HFFc6 (cell line): ENCODE data around the gene OARD1. TPM values are rescaled to one million over a fixed set of nuclear protein-coding genes. Genes with fewer than 3 reads are reported as not detected.

Experiments
- DNase-seq: peaks from one replicate; pipeline ENCODE4 v3.0.0-alpha.2; 2018
- H3K27ac Mint-ChIP-seq: 2 replicates; pipeline ENCODE4 v1.8.0; 2020; ENCODE audit warnings: mild to moderate bottlenecking, mixed read lengths
- H3K27me3 Mint-ChIP-seq: 2 replicates; pipeline ENCODE4 v1.8.0; 2021; ENCODE audit warnings: mild to moderate bottlenecking, moderate library complexity, mixed read lengths; ENCODE audit not compliant: insufficient read depth
- H3K36me3 Mint-ChIP-seq: 2 replicates; pipeline ENCODE4 v1.8.0; 2021; ENCODE audit warnings: low read depth, mixed read lengths
- H3K4me1 Mint-ChIP-seq: 2 replicates; pipeline ENCODE4 v1.8.0; 2020; ENCODE audit warnings: low read depth, mixed read lengths
- H3K4me3 Mint-ChIP-seq: 2 replicates; pipeline ENCODE4 v1.8.0; 2020; ENCODE audit warnings: mild to moderate bottlenecking, moderate library complexity, mixed read lengths
- H3K9me3 Mint-ChIP-seq: 2 replicates; pipeline ENCODE4 v1.8.0; 2020; ENCODE audit warnings: mild to moderate bottlenecking, mixed read lengths
- CTCF ChIP-seq: fragments of 200-600 bp; sonication (generic); IDR thresholded peaks from 2 replicates; pipeline ENCODE4 v1.5.0; 2021; ENCODE audit warnings: antibody characterized with exemption, mild to moderate bottlenecking
- total RNA-seq, 6 experiments: library from RNA; stranded (reverse); fragmentation: NEBNext Ultra II Directional; extraction: Animal tissue kit (Norgen Biotek cat#: 25700); gene quantifications; 2 replicates in 1 of 6; 3 replicates in 5 of 6; pipeline ENCODE4 v1.2.3, GENCODE V29; 2021

Gene OARD1
- total RNA-seq, 6 experiments from 2014 or later, result 10.9 to 14.2 (median 11.8) TPM

- no peak overlapping the region for H3K27ac Mint-ChIP-seq
- H3K27me3 Mint-ChIP-seq, result no peaks in the 10 kb centered on the region
- TF ChIP-seq CTCF, result no peak
- H3K4me1 Mint-ChIP-seq, result peaks cover 30% of the 10 kb centered on the region
- H3K36me3 Mint-ChIP-seq, result peaks cover 39% of the 10 kb centered on the region
- no peak for DNase-seq
- H3K9me3 Mint-ChIP-seq, result no peaks in the 10 kb centered on the region
- no peak overlapping the region for H3K4me3 Mint-ChIP-seq
Observed at GRCh38 chr6:41100871-41101287, 28.7 kb upstream of the OARD1 start.

- TF ChIP-seq CTCF, result no peak
- Mint-ChIP-seq H3K36me3 (peaks cover 50% of the 10 kb centered on the region), H3K4me3 (peak overlapping the region; percentile 16), H3K9me3 (no peaks in the 10 kb centered on the region), H3K27ac (peak overlapping the region; percentile 79), H3K4me1 (peaks cover 36% of the 10 kb centered on the region), H3K27me3 (no peaks in the 10 kb centered on the region)
- no peak for DNase-seq
Observed at GRCh38 chr6:41098366-41098765, 26.2 kb upstream of the OARD1 start.

- Mint-ChIP-seq H3K36me3 (peaks cover 50% of the 10 kb centered on the region), H3K27me3 (no peaks in the 10 kb centered on the region), H3K4me3 (peak overlapping the region; percentile 33), H3K4me1 (peaks cover 36% of the 10 kb centered on the region), H3K9me3 (no peaks in the 10 kb centered on the region), H3K27ac (peak overlapping the region; percentile 79)
- no peak for TF ChIP-seq CTCF
- DNase-seq, result peak; percentile 65
Observed at GRCh38 chr6:41097467-41098090, 25.4 kb upstream of the OARD1 start.

- peaks cover 43% of the 10 kb centered on the region for H3K36me3 Mint-ChIP-seq
- DNase-seq, result peak; percentile 34
- H3K4me1 Mint-ChIP-seq, result peaks cover 30% of the 10 kb centered on the region
- no peak overlapping the region for H3K27ac Mint-ChIP-seq
- H3K9me3 Mint-ChIP-seq, result no peaks in the 10 kb centered on the region
- no peak overlapping the region for H3K4me3 Mint-ChIP-seq
- TF ChIP-seq CTCF, result no peak
- no peaks in the 10 kb centered on the region for H3K27me3 Mint-ChIP-seq
Observed at GRCh38 chr6:41093729-41094128, 21.6 kb upstream of the OARD1 start.

- Mint-ChIP-seq H3K9me3 (no peaks in the 10 kb centered on the region), H3K27ac (no peak overlapping the region), H3K36me3 (peaks cover 34% of the 10 kb centered on the region), H3K4me3 (no peak overlapping the region), H3K4me1 (peaks cover 19% of the 10 kb centered on the region), H3K27me3 (no peaks in the 10 kb centered on the region)
- TF ChIP-seq CTCF, result peak; percentile 73
- DNase-seq, result peak; percentile 44
Observed at GRCh38 chr6:41092421-41093140, 20.4 kb upstream of the OARD1 start.
